SIG-M5 treated with dmso at 0.1 percent for 504 hours (cell line): ENCODE data around the gene RNF40.
A peak's percentile ranks its signal among the peaks of the same experiment; 100 is the strongest.
"Not testable (repeated sequence)": the region's sequence is repeated elsewhere in the genome, so short reads cannot be mapped to it uniquely, and the experiment has no call there.

Experiments used
- DNase-seq: peaks from one replicate; lab custom pipeline; 2025; ENCODE audit not compliant: unreplicated experiment; lab: John Stamatoyannopoulos, UW

The RNF40 gene

GRCh38 chr16:30780549-30780948, 18.4 kb downstream of the RNF40 start:
- no peak for DNase-seq

- no peak for DNase-seq
These were observed 20.6 kb downstream of the RNF40 start for GRCh38 chr16:30782486-30783279.

GRCh38 chr16:30783280-30784109, 21.4 kb downstream of the RNF40 start:
- DNase-seq = no peak

DNA sequence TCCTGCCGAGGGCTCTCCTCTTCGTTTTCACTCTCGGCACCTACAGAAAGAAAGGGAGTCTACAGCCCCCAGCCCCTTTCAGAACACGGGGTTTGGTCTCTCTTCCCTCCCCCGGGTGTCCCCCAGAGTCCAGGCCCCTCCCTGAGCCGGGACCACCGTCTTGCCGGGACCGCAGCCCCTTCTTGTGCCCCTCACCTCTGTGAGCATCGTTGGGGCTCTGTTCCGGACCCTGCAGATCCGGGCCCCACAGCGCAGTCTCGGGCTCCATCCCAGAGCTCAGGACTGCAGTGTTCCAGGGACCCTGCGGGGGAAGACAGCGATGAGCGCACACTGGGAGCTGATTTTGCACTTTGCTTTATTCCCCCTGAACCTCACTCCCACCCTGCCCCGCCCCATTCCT, 22.1 kb downstream of the RNF40 start:
- DNase-seq = no peak

GRCh38 chr16:30785126-30786106, 23.3 kb downstream of the RNF40 start:
- no peak for DNase-seq

DNA sequence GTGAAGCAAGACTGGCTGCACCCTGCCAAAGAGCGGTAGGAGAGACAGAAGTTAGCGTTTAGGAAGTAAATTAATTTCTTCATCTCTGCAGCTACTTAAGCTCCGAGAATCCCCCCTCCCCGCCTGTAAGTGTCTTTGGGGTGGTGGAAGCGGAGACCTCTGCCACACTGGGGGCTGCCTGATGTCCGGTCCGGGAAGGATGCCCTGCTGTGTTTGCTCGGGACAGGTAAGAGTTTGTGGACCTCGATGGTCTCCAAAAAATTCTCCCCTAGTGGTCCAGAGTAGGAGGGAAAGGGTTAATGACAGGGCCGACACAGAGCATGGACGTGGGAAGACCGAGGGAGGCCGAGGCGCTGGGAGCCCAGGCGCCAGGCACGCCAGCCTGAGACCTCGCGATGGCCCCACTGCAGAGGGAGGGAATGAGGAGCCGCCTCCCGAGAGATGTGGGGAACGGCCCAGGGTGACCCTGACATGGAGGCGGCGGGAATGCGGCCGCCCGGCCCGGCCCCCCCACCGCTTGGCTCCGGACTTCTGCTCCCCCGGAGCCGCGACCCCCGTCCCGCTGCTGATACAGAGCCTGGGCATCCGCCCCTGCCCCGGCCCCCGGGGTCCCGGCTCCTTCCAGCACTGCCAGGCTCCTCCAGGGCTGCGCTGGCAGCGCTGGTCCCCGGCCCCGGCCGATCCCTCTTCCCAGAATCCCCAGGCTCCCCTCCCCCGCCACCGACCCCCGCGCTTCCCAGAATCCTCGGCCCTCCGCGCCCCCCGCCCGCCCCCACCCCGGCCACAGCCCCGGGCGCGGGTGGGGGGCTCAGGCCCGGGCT, 24.2 kb downstream of the RNF40 start:
- no peak for DNase-seq

- peak; percentile 21 for DNase-seq
These were observed 25.0 kb downstream of the RNF40 start, which contains the start of gene ZNF629 for GRCh38 chr16:30786936-30787612. TSS of gene ZNF629 (minus strand) at chr16:30787205. CDS start at chr16:30784482, 2,723 bp downstream.

- no peak for DNase-seq
These were observed 25.7 kb downstream of the RNF40 start for GRCh38 chr16:30787613-30788378.

DNA sequence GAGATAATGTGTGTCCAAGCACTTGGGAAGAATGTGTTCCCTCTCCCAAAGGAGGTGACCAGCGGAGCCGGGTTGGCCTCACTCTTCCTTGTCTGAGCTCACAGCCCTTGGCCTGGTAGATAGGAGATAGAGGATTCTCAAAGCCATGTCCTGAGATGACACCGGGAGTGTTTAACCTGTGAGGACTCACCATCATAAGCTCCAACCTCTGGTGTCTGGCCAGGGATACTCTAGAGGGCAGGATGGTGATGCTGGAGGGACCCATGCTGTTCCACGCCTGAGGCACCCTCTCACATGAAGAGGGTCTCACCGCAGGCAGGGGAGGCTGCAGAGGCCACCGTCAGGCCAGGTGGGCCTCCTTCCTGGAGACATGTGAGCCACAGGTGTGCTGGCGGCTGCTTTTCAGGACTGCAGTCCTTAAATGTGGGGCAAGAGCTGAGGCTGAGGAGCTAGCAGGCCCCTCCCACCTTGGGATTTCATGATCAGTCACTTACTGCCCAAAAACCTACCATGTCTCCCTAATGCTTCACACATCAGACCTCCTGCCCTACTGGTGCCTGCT, 31.5 kb downstream of the RNF40 start:
- DNase-seq = no peak

DNA sequence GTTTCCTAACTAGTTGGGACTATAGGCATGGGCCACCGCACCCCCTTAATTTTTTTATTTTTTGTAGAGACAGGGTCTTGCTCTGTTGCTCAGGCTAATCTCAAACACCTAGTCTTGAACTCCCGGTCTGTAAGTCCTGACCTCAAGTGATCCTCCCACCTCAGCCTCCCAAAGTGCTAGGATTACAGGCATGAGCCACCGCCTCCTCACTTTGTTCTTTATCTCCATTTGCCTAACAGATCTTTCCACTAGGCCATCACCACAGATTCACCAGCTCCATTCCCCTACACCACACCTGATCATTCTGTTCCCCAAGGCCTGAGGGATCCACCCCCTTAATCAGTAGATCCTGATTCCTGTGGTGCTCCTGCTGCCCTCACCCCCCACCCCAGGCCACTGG, 32.5 kb downstream of the RNF40 start:
- no peak for DNase-seq

DNA sequence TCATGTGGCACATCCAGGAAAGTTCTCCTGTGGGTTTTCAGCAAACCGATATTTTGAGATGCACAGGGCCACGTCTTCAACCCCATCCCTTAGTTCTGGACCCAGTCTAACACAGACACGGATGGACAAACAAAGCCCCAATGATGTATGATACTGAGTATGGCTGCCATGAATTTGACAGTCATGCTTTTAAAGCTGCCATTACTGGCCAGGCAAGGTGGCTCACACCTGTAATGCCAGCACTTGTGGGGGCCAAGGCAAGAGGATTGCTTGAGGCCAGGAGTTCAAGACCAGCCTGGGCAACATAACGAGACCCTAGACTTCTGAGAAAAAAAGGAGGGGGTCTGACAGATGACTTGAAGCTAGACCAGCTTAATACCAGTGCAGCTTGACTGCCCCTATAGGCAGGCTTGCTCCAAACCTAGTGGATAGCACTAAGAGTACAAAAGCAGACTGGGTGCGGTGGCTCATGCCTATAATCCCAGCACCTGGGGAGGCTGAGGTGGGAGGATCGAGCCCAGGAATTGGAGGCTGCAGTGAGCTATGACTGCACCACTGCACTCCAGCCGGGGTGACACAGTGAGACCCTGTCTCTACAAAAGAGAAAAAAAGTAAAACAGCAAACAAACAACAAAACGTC, 35.7 kb downstream of the RNF40 start:
- no peak for DNase-seq

DNA sequence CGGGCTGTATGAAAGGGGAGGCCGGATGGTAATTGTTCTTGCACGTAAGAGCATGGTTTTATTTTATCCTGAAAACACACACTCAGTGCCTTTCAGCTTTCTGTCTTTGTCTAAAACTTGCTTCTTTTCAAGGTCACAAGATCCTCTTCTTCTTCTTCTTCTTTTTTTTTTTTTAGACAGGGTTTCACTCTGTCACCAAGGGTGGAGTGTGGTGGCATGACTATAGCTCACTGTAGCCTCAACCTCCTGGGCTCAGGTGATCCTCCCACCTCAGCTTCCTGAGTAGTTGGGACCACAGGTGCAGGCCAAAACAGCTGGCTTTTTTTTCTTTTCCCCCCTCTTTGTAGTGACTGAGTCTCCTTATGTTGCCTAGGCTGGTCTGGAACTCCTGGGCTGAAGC, 40.8 kb downstream of the RNF40 start:
- DNase-seq = no peak

GRCh38 chr16:30805056-30805369, 42.9 kb downstream of the RNF40 start:
- DNase-seq = no peak

DNA sequence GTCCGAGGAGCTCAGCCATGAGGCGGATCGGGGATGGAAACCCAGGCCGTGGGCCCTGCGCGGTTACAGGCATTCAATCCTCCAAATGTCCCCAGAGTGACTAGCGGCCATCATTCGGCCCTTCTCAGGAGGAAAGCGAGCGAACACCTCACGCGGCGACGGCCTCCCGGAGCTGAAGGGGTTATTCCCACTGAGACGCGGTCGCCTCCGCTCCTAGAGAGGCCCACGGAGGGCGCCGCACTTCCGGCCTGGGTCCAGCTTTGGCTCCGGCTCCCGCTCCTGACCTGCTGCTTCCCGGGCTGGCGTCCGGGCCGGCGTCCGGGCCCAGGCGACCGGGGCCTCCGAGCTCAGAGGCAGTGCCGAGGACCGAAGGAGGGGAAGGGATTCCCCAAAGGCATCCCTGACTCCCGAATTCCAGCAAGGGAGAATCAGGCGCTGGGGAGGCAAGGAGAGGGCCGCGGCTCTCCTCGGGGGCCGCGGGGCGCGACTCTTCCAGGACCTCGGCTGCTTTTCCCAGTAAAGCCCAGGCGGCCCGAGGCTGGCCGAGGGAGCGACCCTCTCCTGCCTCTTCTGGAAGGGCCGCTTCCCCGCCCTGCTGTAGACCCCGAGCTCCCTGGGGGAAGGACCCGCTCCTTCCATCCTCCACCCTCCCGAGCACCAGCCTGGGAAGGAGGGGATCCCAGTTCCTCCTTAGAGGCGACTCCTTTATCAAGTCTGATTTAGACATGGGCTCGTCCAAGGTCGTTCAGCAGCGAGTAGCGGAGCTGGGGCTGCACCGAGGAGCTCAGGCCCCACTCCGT, 43.4 kb downstream of the RNF40 start:
- peak; percentile 18 for DNase-seq

- DNase-seq = peak; percentile 51
These were observed 46.0 kb downstream of the RNF40 start for GRCh38 chr16:30808146-30808545.

DNA sequence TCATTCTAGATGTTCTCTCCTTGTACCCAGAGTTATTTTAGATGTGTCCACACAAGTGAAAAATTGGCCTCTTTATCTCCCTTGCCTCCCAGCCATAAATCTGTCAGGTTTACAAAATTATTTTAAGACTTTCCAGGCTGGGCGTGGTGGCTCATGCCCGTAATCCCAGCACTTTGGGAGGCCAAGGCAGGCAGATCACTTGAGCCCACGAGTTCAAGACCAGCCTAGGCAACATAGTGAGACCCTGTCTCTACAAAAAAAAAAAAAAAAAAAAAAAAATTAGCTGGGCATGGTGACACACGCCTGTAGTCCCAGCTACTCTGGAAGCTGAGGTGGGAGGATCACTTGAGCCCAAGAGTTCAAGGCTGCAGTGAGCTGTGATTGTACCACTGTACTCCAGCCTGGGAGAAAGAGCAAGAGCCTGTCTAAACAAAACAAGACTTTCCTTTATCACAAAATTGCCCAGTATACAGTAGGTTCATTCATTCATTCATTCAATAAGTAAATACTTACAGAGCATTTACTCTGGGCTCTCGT, 46.8 kb downstream of the RNF40 start:
- DNase-seq = not testable (repeated sequence)

DNA sequence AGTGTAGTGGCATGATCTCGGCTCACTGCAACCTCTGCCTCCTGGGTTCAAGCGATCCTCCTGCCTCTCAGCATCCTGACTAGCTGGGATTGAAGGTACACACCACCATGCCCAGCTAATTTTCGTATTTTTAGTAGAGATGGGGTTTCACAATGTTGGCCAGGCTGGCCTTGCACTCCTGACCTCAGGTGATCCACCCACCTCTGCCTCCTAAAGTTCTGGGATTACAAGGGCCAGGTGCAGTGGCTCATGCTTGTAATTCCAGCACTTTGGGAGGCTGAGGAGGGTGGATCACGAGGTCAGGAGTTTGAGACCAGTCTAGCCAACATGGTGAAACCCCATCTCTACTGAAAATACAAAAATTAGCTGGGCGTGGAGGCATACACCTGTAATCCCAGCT, 47.6 kb downstream of the RNF40 start:
- DNase-seq = not testable (repeated sequence)
